ENCODE data around the gene BHLHE23.

DNA sequence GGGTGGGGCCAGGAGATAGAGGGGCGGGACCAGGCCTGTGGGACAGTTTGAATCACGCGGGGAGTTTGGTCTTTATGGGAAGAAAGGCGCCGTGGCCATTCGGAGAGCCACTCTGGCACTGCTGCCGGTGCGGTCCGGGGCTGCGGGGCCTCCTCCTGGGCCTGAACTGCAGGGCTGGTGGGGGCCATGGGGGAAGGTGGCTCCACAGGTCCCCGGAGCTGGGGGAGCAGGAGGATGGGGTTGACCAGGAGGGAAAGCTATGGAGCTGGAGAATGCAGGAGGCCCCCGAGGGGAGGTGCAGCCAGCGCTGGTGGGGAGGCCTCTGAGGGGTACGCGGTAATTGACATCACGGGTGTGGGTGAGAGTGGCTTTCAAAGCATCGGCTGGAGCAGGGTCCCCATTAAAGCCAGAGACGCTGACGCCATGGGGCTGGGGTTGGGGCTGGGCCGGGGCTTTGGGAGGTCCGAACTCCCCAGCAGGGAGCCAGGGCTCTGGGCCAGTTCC, 1.8 kb upstream of the BHLHE23 start:
- TF ChIP-seq, protein P1, sequence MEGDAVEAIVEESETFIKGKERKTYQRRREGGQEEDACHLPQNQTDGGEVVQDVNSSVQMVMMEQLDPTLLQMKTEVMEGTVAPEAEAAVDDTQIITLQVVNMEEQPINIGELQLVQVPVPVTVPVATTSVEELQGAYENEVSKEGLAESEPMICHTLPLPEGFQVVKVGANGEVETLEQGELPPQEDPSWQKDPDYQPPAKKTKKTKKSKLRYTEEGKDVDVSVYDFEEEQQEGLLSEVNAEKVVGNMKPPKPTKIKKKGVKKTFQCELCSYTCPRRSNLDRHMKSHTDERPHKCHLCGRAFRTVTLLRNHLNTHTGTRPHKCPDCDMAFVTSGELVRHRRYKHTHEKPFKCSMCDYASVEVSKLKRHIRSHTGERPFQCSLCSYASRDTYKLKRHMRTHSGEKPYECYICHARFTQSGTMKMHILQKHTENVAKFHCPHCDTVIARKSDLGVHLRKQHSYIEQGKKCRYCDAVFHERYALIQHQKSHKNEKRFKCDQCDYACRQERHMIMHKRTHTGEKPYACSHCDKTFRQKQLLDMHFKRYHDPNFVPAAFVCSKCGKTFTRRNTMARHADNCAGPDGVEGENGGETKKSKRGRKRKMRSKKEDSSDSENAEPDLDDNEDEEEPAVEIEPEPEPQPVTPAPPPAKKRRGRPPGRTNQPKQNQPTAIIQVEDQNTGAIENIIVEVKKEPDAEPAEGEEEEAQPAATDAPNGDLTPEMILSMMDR (conservative IDR thresholded peaks at IDR 0.05 in 1 of 2, IDR thresholded peaks at IDR 0.05 in 1 of 2; ENCODE audit: low read depth in 1 of 2, low read length in 2 of 2): no peak
- TF ChIP-seq EZH2 (IDR thresholded peaks at IDR 0.05; ENCODE audit: low read length, missing control alignments): no peak
